CD4-positive, alpha-beta T cell treated with Interleukin-15 for 1 hour (primary cell): ENCODE measurements around the gene CCDC3.

Experiments
- DNase-seq: peaks from one replicate; pipeline ENCODE4 v3.0.0-alpha.2; 2020

CCDC3 gene

GRCh38 chr10:12919574-12919973, 81.9 kb downstream of the CCDC3 start:
- DNase-seq: no peak

- no peak for DNase-seq
These were observed 84.9 kb downstream of the CCDC3 start for GRCh38 chr10:12916587-12916986.

GRCh38 chr10:12915637-12916168, 85.8 kb downstream of the CCDC3 start:
- no peak for DNase-seq

- no peak for DNase-seq
These were observed 87.4 kb downstream of the CCDC3 start for GRCh38 chr10:12914111-12914510.

GRCh38 chr10:12911795-12912194, 89.7 kb downstream of the CCDC3 start:
- no peak for DNase-seq

- DNase-seq: no peak
These were observed 90.7 kb downstream of the CCDC3 start for GRCh38 chr10:12910835-12911234.

- no peak for DNase-seq
These were observed 91.7 kb downstream of the CCDC3 start for GRCh38 chr10:12909836-12910185.

GRCh38 chr10:12909182-12909835, 92.2 kb downstream of the CCDC3 start:
- DNase-seq: no peak

GRCh38 chr10:12908773-12909172, 92.7 kb downstream of the CCDC3 start:
- DNase-seq: no peak

GRCh38 chr10:12907656-12908055, 93.9 kb downstream of the CCDC3 start:
- no peak for DNase-seq

- DNase-seq: no peak
These were observed 95.4 kb downstream of the CCDC3 start for GRCh38 chr10:12906051-12906541.

GRCh38 chr10:12905067-12905466, 96.4 kb downstream of the CCDC3 start:
- DNase-seq: no peak

- no peak for DNase-seq
These were observed 98.6 kb downstream of the CCDC3 start for GRCh38 chr10:12902851-12903358.

- no peak for DNase-seq
These were observed 99.4 kb downstream of the CCDC3 start for GRCh38 chr10:12902135-12902572.

GRCh38 chr10:12899546-12899945, 102.0 kb downstream of the CCDC3 start:
- no peak for DNase-seq

GRCh38 chr10:12898271-12898670, 103.2 kb downstream of the CCDC3 start:
- DNase-seq: no peak

- DNase-seq: no peak
These were observed 104.2 kb downstream of the CCDC3 start for GRCh38 chr10:12897278-12897677.

GRCh38 chr10:12896251-12896650, 105.3 kb downstream of the CCDC3 start:
- DNase-seq: no peak

- no peak for DNase-seq
These were observed 108.6 kb downstream of the CCDC3 start for GRCh38 chr10:12892924-12893323.

- no peak for DNase-seq
These were observed 110.6 kb downstream of the CCDC3 start for GRCh38 chr10:12890958-12891357.

GRCh38 chr10:12888470-12888869, 113.0 kb downstream of the CCDC3 start:
- no peak for DNase-seq

- DNase-seq: no peak
These were observed 113.7 kb downstream of the CCDC3 start for GRCh38 chr10:12887780-12888179.

GRCh38 chr10:12884851-12885250, 116.7 kb downstream of the CCDC3 start:
- DNase-seq: no peak

GRCh38 chr10:12880423-12880822, 121.1 kb downstream of the CCDC3 start:
- no peak for DNase-seq

GRCh38 chr10:12877150-12877549, 124.4 kb downstream of the CCDC3 start:
- DNase-seq: no peak
